Neural cell (in vitro differentiated cells): ENCODE measurements around the gene TRMT1. TPM values are rescaled to one million over a fixed set of nuclear protein-coding genes. Genes with fewer than 3 reads are reported as not detected.

ENCODE experiments used
- H2AFZ ChIP-seq: fragments of 200-600, 300-800 bp; sonication (generic), shearing (Covaris generic); 2 replicates; pipeline ENCODE4 v1.6.0; 2014; ENCODE audit warnings: low read depth, mild to moderate bottlenecking, antibody characterized with exemption, low read length, moderate library complexity
- H3F3A ChIP-seq: fragments of 200-600 bp; shearing (Covaris generic); 2 replicates; pipeline ENCODE4 v1.6.1; 2016; ENCODE audit warnings: mild to moderate bottlenecking, moderate library complexity, mixed read lengths, antibody characterized with exemption, low read length; ENCODE audit not compliant: insufficient read depth, poor library complexity, severe bottlenecking
- H3K27ac ChIP-seq: fragments of 200-600, 300-800 bp; sonication (generic), shearing (Covaris generic); 2 replicates; pipeline ENCODE4 v1.5.1; 2014; ENCODE audit warnings: mild to moderate bottlenecking, low read length, moderate library complexity
- H3K27me3 ChIP-seq: fragments of 300-800, 200-600 bp; sonication (generic), shearing (Covaris generic); 2 replicates; pipeline ENCODE4 v1.6.0; 2014; ENCODE audit warnings: mild to moderate bottlenecking, low read depth, low read length, moderate library complexity; ENCODE audit not compliant: insufficient read depth
- H3K36me3 ChIP-seq: fragments of 300-800, 200-600 bp; sonication (generic), shearing (Covaris generic); 2 replicates; pipeline ENCODE4 v1.5.1; 2014; ENCODE audit warnings: mild to moderate bottlenecking, antibody characterized with exemption, low read length, moderate library complexity; ENCODE audit not compliant: insufficient read depth
- H3K4me2 ChIP-seq: fragments of 300-800, 200-600 bp; sonication (generic), shearing (Covaris generic); 2 replicates; pipeline ENCODE4 v1.6.0; 2014; ENCODE audit warnings: mild to moderate bottlenecking, low read length
- H3K4me3 ChIP-seq: fragments of 300-800, 200-600 bp; sonication (generic), shearing (Covaris generic); 2 replicates; pipeline ENCODE4 v1.5.1; 2014; ENCODE audit warnings: mild to moderate bottlenecking, low read length, moderate library complexity
- H3K79me2 ChIP-seq: fragments of 200-600 bp; shearing (Covaris generic); replicated peaks from 2 replicates; pipeline ENCODE4 v1.6.0; 2014; ENCODE audit warnings: mild to moderate bottlenecking, low read length, moderate library complexity; ENCODE audit not compliant: insufficient read depth
- H3K9ac ChIP-seq: fragments of 300-800, 200-600 bp; sonication (generic), shearing (Covaris generic); 2 replicates; pipeline ENCODE4 v1.6.1; 2016; ENCODE audit warnings: mild to moderate bottlenecking, low read length, mixed read lengths
- H3K9me2 ChIP-seq: fragments of 200-600 bp; shearing (Covaris generic); 2 replicates; pipeline ENCODE4 v1.6.1; 2016; ENCODE audit warnings: mild to moderate bottlenecking, low read length, mixed read lengths; ENCODE audit not compliant: insufficient read depth
- H3K9me3 ChIP-seq: fragments of 200-600, 300-800 bp; sonication (generic), shearing (Covaris generic); 2 replicates; pipeline ENCODE4 v1.6.1; 2016; ENCODE audit warnings: mild to moderate bottlenecking, mixed run types, low read length, moderate library complexity, mixed read lengths
- H4K20me1 ChIP-seq: fragments of 200-600 bp; shearing (Covaris generic); 2 replicates; pipeline ENCODE4 v1.6.1; 2016; ENCODE audit warnings: mild to moderate bottlenecking, mixed run types; ENCODE audit not compliant: insufficient read depth
- CTCF ChIP-seq: fragments of 450-650 bp; IDR thresholded peaks from 2 replicates; pipeline ENCODE4 v1.5.1; 2014; ENCODE audit warnings: antibody characterized with exemption, mild to moderate bottlenecking, moderate library complexity; ENCODE audit not compliant: poor library complexity, severe bottlenecking
- EP300 ChIP-seq: fragments of 450-650 bp; conservative IDR thresholded peaks from 2 replicates; pipeline ENCODE4 v1.6.1; 2014; ENCODE audit warnings: antibody characterized with exemption, mild to moderate bottlenecking, moderate library complexity; ENCODE audit not compliant: poor library complexity, severe bottlenecking
- EZH2 ChIP-seq: fragments of 200-600, 300-800 bp; shearing (Covaris generic), sonication (generic); IDR thresholded peaks from 2 replicates; pipeline ENCODE4 v1.6.1; 2014; ENCODE audit warnings: antibody characterized with exemption, low read length, borderline replicate concordance, mild to moderate bottlenecking; ENCODE audit not compliant: insufficient read depth, poor library complexity, severe bottlenecking
- MXI1 ChIP-seq: fragments of 450-650 bp; conservative IDR thresholded peaks from 2 replicates; pipeline ENCODE4 v1.6.1; 2014; ENCODE audit warnings: antibody characterized with exemption, mild to moderate bottlenecking; ENCODE audit not compliant: poor library complexity, severe bottlenecking
- POLR2AphosphoS5 ChIP-seq: IDR thresholded peaks from 2 replicates; pipeline ENCODE4 v1.6.1; 2012
- RAD21 ChIP-seq: fragments of 450-650 bp; conservative IDR thresholded peaks from 2 replicates; pipeline ENCODE4 v1.6.1; 2014; ENCODE audit warnings: antibody characterized with exemption, mild to moderate bottlenecking, moderate library complexity
- REST ChIP-seq: IDR thresholded peaks from 2 replicates; pipeline ENCODE4 v1.6.1; 2012; ENCODE audit warnings: borderline replicate concordance
- SMC3 ChIP-seq: fragments of 450-650 bp; conservative IDR thresholded peaks from 2 replicates; pipeline ENCODE4 v1.6.1; 2014; ENCODE audit warnings: antibody characterized with exemption, mild to moderate bottlenecking, moderate library complexity; ENCODE audit not compliant: poor library complexity
- TAF1 ChIP-seq: IDR thresholded peaks from 2 replicates; pipeline ENCODE4 v1.6.1; 2012; ENCODE audit warnings: low read depth
- polyA plus RNA-seq: library from polyadenylated mRNA; depleted of rRNA; stranded (reverse); fragments of >200 nt; gene quantifications from 2 replicates; pipeline ENCODE4 v1.2.3, GENCODE V29; 2014

Gene TRMT1
- polyA plus RNA-seq, 1 donor from 2014 or later: 94.4 TPM

GRCh38 chr19:13137290-13137794 is 20.8 kb upstream of the TRMT1 start:
- Histone ChIP-seq H3K9ac (no peak overlapping the region), H3K4me2 (no peak overlapping the region), H2AFZ (no peak overlapping the region), H3K9me2 (no peaks in the 10 kb centered on the region), H3K79me2 (no peaks in the 10 kb centered on the region), H3K27me3 (no peaks in the 10 kb centered on the region), H4K20me1 (no peaks in the 10 kb centered on the region), H3K36me3 (no peaks in the 10 kb centered on the region), H3K4me3 (no peak overlapping the region), H3F3A (no peaks in the 10 kb centered on the region), H3K9me3 (no peaks in the 10 kb centered on the region), H3K27ac (no peak overlapping the region)
- TF ChIP-seq MXI1 (no peak), RAD21 (no peak), CTCF (no peak), EP300 (no peak), EZH2 (no peak), POLR2AphosphoS5 (no peak), SMC3 (no peak), REST (no peak), TAF1 (no peak)

- Histone ChIP-seq H3K36me3 (no peaks in the 10 kb centered on the region), H3K9me3 (no peaks in the 10 kb centered on the region), H3F3A (no peaks in the 10 kb centered on the region), H3K4me3 (no peak overlapping the region), H3K27me3 (no peaks in the 10 kb centered on the region), H3K4me2 (no peak overlapping the region), H2AFZ (no peak overlapping the region), H4K20me1 (no peaks in the 10 kb centered on the region), H3K79me2 (peaks cover 7% of the 10 kb centered on the region), H3K9ac (no peak overlapping the region), H3K27ac (no peak overlapping the region), H3K9me2 (no peaks in the 10 kb centered on the region)
- TF ChIP-seq POLR2AphosphoS5 (no peak), EZH2 (no peak), EP300 (no peak), SMC3 (no peak), TAF1 (no peak), RAD21 (no peak), CTCF (no peak), REST (no peak), MXI1 (no peak)
Measured at GRCh38 chr19:13135068-13136062, 18.8 kb upstream of the TRMT1 start.
